ENCODE results near the gene PEX19.

PEX19 gene

DNA sequence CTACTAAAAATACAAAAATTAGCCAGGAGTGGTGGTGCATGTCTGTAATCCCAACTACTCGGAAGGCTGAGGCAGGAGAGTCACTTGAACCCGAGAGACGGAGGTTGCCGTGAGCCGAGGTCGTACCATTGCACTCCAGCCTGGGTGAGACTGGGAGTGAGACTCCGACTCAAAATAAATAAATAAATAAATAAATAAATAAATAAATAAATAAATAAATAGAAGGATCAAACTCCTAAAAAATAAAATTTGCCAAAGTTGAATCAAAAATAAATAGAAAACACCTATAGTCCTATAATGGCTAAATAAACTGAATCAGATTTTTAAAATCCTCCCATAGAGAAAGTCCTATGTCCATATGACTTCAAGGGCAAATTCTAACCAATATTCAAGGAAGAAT, 15.2 kb upstream of the PEX19 start (continued):
- peak; percentile 66; the same call in 1 of the 2 replicates for TF ChIP-seq ZBTB21 (tag by site-specific recombination; IDR thresholded peaks at IDR 0.05)
- TF ChIP-seq ZNF292 (tag by site-specific recombination; IDR thresholded peaks at IDR 0.05; ENCODE audit: borderline replicate concordance, low read depth), result peak; percentile 88
- TF ChIP-seq ZNF341 (tag by site-specific recombination; IDR thresholded peaks at IDR 0.05; ENCODE audit: low read depth), result peak; percentile 52; the same call in 1 of the 2 replicates
- TF ChIP-seq, protein P1, sequence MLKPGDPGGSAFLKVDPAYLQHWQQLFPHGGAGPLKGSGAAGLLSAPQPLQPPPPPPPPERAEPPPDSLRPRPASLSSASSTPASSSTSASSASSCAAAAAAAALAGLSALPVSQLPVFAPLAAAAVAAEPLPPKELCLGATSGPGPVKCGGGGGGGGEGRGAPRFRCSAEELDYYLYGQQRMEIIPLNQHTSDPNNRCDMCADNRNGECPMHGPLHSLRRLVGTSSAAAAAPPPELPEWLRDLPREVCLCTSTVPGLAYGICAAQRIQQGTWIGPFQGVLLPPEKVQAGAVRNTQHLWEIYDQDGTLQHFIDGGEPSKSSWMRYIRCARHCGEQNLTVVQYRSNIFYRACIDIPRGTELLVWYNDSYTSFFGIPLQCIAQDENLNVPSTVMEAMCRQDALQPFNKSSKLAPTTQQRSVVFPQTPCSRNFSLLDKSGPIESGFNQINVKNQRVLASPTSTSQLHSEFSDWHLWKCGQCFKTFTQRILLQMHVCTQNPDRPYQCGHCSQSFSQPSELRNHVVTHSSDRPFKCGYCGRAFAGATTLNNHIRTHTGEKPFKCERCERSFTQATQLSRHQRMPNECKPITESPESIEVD (tag by site-specific recombination; IDR thresholded peaks at IDR 0.05), result no peak
- TF ChIP-seq ZNF555 (tag by site-specific recombination; conservative IDR thresholded peaks at IDR 0.05), result peak; percentile 98
- TF ChIP-seq, protein P2, sequence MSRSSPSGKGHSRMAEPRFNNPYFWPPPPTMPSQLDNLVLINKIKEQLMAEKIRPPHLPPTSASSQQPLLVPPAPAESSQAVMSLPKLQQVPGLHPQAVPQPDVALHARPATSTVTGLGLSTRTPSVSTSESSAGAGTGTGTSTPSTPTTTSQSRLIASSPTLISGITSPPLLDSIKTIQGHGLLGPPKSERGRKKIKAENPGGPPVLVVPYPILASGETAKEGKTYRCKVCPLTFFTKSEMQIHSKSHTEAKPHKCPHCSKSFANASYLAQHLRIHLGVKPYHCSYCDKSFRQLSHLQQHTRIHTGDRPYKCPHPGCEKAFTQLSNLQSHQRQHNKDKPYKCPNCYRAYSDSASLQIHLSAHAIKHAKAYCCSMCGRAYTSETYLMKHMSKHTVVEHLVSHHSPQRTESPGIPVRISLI (tag by site-specific recombination; IDR thresholded peaks at IDR 0.05), result no peak
- TF ChIP-seq ZNF366 (tag by site-specific recombination; conservative IDR thresholded peaks at IDR 0.05), result 0 out of 2 replicates have a peak, but pooled peaks have one; percentile 27
- TF ChIP-seq ZNF350 (tag by site-specific recombination; IDR thresholded peaks at IDR 0.05), result no peak
- TF ChIP-seq ZNF114 (tag by site-specific recombination; IDR thresholded peaks at IDR 0.05), result no peak
- TF ChIP-seq ZIC2 (tag by site-specific recombination; IDR thresholded peaks at IDR 0.05), result no peak
- TF ChIP-seq ZBTB17 (tag by site-specific recombination; IDR thresholded peaks at IDR 0.05), result no peak
- TF ChIP-seq, protein P3, sequence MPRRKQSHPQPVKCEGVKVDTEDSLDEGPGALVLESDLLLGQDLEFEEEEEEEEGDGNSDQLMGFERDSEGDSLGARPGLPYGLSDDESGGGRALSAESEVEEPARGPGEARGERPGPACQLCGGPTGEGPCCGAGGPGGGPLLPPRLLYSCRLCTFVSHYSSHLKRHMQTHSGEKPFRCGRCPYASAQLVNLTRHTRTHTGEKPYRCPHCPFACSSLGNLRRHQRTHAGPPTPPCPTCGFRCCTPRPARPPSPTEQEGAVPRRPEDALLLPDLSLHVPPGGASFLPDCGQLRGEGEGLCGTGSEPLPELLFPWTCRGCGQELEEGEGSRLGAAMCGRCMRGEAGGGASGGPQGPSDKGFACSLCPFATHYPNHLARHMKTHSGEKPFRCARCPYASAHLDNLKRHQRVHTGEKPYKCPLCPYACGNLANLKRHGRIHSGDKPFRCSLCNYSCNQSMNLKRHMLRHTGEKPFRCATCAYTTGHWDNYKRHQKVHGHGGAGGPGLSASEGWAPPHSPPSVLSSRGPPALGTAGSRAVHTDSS (tag by site-specific recombination; IDR thresholded peaks at IDR 0.05), result no peak
- no peak for TF ChIP-seq KLF7 (tag by site-specific recombination; IDR thresholded peaks at IDR 0.05; ENCODE audit: borderline replicate concordance)
- TF ChIP-seq, protein P4, sequence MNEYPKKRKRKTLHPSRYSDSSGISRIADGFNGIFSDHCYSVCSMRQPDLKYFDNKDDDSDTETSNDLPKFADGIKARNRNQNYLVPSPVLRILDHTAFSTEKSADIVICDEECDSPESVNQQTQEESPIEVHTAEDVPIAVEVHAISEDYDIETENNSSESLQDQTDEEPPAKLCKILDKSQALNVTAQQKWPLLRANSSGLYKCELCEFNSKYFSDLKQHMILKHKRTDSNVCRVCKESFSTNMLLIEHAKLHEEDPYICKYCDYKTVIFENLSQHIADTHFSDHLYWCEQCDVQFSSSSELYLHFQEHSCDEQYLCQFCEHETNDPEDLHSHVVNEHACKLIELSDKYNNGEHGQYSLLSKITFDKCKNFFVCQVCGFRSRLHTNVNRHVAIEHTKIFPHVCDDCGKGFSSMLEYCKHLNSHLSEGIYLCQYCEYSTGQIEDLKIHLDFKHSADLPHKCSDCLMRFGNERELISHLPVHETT (tag by site-specific recombination; IDR thresholded peaks at IDR 0.05), result peak; percentile 69; the same call in 1 of the 2 replicates
- no peak; the same call in 1 of the 2 replicates for TF ChIP-seq MYNN (tag by site-specific recombination; IDR thresholded peaks at IDR 0.05; ENCODE audit: borderline replicate concordance)
- TF ChIP-seq ZNF510 (tag by site-specific recombination; IDR thresholded peaks at IDR 0.05; ENCODE audit: insufficient replicate concordance), result peak; percentile 94
- peak; percentile 77 for TF ChIP-seq ZNF629 (tag by site-specific recombination; IDR thresholded peaks at IDR 0.05)
- TF ChIP-seq ZNF174 (tag by site-specific recombination; IDR thresholded peaks at IDR 0.05), result no peak
- no peak for TF ChIP-seq ZNF175 (tag by site-specific recombination; IDR thresholded peaks at IDR 0.05)
- TF ChIP-seq, protein P5, sequence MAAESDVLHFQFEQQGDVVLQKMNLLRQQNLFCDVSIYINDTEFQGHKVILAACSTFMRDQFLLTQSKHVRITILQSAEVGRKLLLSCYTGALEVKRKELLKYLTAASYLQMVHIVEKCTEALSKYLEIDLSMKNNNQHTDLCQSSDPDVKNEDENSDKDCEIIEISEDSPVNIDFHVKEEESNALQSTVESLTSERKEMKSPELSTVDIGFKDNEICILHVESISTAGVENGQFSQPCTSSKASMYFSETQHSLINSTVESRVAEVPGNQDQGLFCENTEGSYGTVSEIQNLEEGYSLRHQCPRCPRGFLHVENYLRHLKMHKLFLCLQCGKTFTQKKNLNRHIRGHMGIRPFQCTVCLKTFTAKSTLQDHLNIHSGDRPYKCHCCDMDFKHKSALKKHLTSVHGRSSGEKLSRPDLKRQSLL (tag by site-specific recombination; IDR thresholded peaks at IDR 0.05), result no peak
- peak; percentile 96 for TF ChIP-seq ZNF560 (tag by site-specific recombination; IDR thresholded peaks at IDR 0.05; ENCODE audit: borderline replicate concordance)
- TF ChIP-seq ZNF26 (tag by site-specific recombination; IDR thresholded peaks at IDR 0.05), result no peak
- peak; percentile 88 for TF ChIP-seq ZNF623 (tag by site-specific recombination; IDR thresholded peaks at IDR 0.05)
- peak; percentile 98 for TF ChIP-seq ZNF202 (tag by site-specific recombination; IDR thresholded peaks at IDR 0.05; ENCODE audit: borderline replicate concordance)
- no peak for TF ChIP-seq SALL2 (tag by site-specific recombination; IDR thresholded peaks at IDR 0.05; ENCODE audit: borderline replicate concordance)
- TF ChIP-seq ZNF248 (tag by site-specific recombination; IDR thresholded peaks at IDR 0.05), result no peak
- no peak for TF ChIP-seq ZNF335 (tag by site-specific recombination; conservative IDR thresholded peaks at IDR 0.05)
- TF ChIP-seq ZNF48 (tag by site-specific recombination; IDR thresholded peaks at IDR 0.05), result no peak
- no peak for TF ChIP-seq FEZF1 (tag by site-specific recombination; IDR thresholded peaks at IDR 0.05)
- peak; percentile 99 for TF ChIP-seq ZNF394 (tag by site-specific recombination; IDR thresholded peaks at IDR 0.05; ENCODE audit: borderline replicate concordance)
- TF ChIP-seq SP3 (tag by site-specific recombination; IDR thresholded peaks at IDR 0.05), result peak; percentile 24; the same call in 1 of the 2 replicates
- TF ChIP-seq IKZF3 (tag by site-specific recombination; IDR thresholded peaks at IDR 0.05), result no peak
- no peak for TF ChIP-seq ZEB2 (tag by site-specific recombination; IDR thresholded peaks at IDR 0.05)
- TF ChIP-seq SP7 (tag by site-specific recombination; IDR thresholded peaks at IDR 0.05), result no peak
